Tibial artery (tissue), 4 donors: Measurements from ENCODE around the gene NGDN.

Source experiments
- DNase-seq, 2 donors: peaks; one replicate each; pipeline ENCODE4 v3.0.0-alpha.2; 2019
- H3K27ac ChIP-seq, 2 donors: fragments of 200-600 bp; sonication (generic) in 1 of 2; 1 replicate in 1 of 2; 2 replicates in 1 of 2; pipeline ENCODE4 v1.5.1; 2018 to 2019; ENCODE audit warnings: mild to moderate bottlenecking in 1 of 2
- H3K27me3 ChIP-seq, 2 donors: fragments of 200-600 bp; sonication (generic) in 1 of 2; one replicate each; pipeline versions ENCODE4 v1.5.1 to v1.6.0; 2016 to 2019
- H3K36me3 ChIP-seq, 3 donors: fragments of 200-600 bp; sonication (generic) in 2 of 3; one replicate each; pipeline ENCODE4 v1.5.1; 2016 to 2019; ENCODE audit warnings: mild to moderate bottlenecking in 2 of 3
- H3K4me1 ChIP-seq, 4 donors: fragments of 200-600 bp; sonication (generic) in 2 of 4; 1 replicate in 3 of 4; 2 replicates in 1 of 4; pipeline ENCODE4 v1.5.1; 2016 to 2019
- H3K4me3 ChIP-seq, 2 donors: fragments of 200-600 bp; sonication (generic) in 1 of 2; 1 replicate in 1 of 2; 2 replicates in 1 of 2; pipeline ENCODE4 v1.5.1; 2018 to 2019; ENCODE audit warnings: mild to moderate bottlenecking in 2 of 2
- H3K9me3 ChIP-seq, 3 donors: fragments of 200-600 bp; sonication (generic) in 1 of 3; one replicate each; pipeline ENCODE4 v1.5.1; 2016 to 2019
- CTCF ChIP-seq, 2 experiments: fragments of 200-600 bp in 1 of 2; fragments of 450-650 bp in 1 of 2; IDR thresholded peaks; one replicate each; pipeline ENCODE4 v1.5.1; 2017 to 2019; ENCODE audit warnings: antibody characterized with exemption in 2 of 2, mild to moderate bottlenecking in 1 of 2, moderate library complexity in 1 of 2
- intact Hi-C: fragments of 100-400 bp; cut with DNase I; formaldehyde crosslinking; loops from one replicate; pipeline ENCODE4 v1.15.0; 2023; ENCODE audit warnings: low total_unique reads

Gene NGDN

GRCh38 chr14:23514644-23514957 lies 45.1 kb downstream of the NGDN start:
- H3K4me1 ChIP-seq, result no peaks in the 10 kb centered on the region
- H3K27me3 ChIP-seq, result no peaks in the 10 kb centered on the region
- DNase-seq, result no peak
- no peak overlapping the region for H3K4me3 ChIP-seq
- no peaks in the 10 kb centered on the region for H3K9me3 ChIP-seq
- no peaks in the 10 kb centered on the region for H3K36me3 ChIP-seq
- H3K27ac ChIP-seq, result no peak overlapping the region
- no peak for TF ChIP-seq CTCF (IDR thresholded peaks at IDR 0.05)
- intact Hi-C loops, result no loop called here

DNA sequence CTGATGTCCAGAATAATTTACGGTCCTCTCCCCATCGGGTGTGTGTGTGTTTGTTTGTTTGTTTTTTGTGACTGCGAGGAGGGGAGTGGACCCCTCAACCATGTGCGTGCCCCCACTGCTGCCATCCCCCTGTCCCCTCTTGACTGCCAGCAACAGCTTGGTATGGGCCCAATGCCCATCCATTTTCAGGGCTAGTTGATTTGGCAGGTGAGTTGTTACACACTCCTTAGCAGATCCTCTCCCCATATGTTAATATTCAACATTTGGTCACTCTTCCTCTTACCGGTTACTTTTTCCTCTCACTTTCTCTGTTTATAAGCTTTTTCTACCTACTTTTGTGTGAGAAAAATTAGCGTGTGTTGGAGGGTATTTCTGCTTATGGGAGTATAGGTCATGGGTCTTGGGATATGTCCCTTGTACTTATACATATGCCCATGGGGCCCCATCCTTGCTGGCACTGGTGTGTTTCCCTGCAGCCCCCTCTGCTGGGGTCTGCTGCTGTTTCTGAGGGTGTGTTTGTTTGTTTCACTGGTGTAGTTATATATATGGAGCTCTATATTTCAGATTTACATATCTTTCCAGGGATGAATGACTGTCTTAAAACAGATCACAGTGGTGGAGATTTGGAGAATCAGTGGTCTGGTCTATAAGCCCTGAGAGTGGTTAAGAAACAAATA lies 48.3 kb downstream of the NGDN start:
- intact Hi-C loops, result no loop called here
- no peak for TF ChIP-seq CTCF (IDR thresholded peaks at IDR 0.05)
- H3K4me3 ChIP-seq, result no peak overlapping the region
- no peaks in the 10 kb centered on the region for H3K27me3 ChIP-seq
- H3K9me3 ChIP-seq, result no peaks in the 10 kb centered on the region
- DNase-seq, result no peak
- H3K27ac ChIP-seq, result no peak overlapping the region
- H3K4me1 ChIP-seq, result no peaks in the 10 kb centered on the region
- no peaks in the 10 kb centered on the region for H3K36me3 ChIP-seq

- Histone ChIP-seq H3K27ac (no peak overlapping the region), H3K9me3 (no peaks in the 10 kb centered on the region), H3K27me3 (no peaks in the 10 kb centered on the region), H3K4me3 (no peak overlapping the region), H3K36me3 (no peaks in the 10 kb centered on the region), H3K4me1 (no peaks in the 10 kb centered on the region)
- intact Hi-C loops, result no loop called here
- TF ChIP-seq CTCF (IDR thresholded peaks at IDR 0.05), result no peak
- no peak for DNase-seq
These were observed 49.2 kb downstream of the NGDN start for GRCh38 chr14:23518709-23519108.

DNA sequence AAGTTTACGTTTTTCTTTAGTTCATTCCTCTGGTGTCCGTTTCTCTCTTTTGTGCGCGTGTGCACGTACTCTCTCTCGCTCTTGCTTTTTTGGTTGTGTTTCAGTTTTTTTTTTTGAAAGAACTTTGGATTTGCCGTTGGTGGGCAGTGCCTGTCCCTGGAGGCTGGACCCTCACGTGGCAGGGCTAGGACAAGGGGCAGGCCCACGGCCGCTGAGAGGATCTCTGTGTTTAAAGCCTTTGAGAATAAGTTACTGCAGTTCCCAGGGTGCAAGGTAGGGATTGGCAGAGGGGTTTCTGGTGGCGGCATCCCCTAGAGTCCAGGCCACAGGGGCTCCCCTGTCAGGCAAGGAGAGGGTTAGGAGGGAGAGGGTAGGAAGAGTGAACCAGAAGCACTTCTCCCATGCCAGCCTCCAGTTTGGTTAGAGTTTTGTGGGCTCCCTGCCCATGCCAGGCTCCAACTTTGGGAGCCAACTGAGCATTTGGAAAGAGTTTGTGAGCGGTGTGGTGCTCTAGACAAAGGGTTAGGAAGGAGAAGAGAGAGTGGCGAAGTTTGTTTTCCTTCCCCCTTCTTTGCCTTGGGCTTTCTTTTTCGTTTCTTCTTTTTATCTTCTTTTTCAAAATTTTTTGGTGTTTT lies 51.5 kb downstream of the NGDN start:
- peaks cover 0 to 10% (median 0%) of the 10 kb centered on the region in 3 donors for H3K36me3 ChIP-seq
- H3K27me3 ChIP-seq, result no peaks in the 10 kb centered on the region
- H3K9me3 ChIP-seq, result no peaks in the 10 kb centered on the region
- TF ChIP-seq CTCF (IDR thresholded peaks at IDR 0.05), result no peak
- H3K27ac ChIP-seq, result no peak overlapping the region
- H3K4me3 ChIP-seq, result no peak overlapping the region
- intact Hi-C loops, result no loop called here
- no peaks in the 10 kb centered on the region for H3K4me1 ChIP-seq
- DNase-seq, result no peak

DNA sequence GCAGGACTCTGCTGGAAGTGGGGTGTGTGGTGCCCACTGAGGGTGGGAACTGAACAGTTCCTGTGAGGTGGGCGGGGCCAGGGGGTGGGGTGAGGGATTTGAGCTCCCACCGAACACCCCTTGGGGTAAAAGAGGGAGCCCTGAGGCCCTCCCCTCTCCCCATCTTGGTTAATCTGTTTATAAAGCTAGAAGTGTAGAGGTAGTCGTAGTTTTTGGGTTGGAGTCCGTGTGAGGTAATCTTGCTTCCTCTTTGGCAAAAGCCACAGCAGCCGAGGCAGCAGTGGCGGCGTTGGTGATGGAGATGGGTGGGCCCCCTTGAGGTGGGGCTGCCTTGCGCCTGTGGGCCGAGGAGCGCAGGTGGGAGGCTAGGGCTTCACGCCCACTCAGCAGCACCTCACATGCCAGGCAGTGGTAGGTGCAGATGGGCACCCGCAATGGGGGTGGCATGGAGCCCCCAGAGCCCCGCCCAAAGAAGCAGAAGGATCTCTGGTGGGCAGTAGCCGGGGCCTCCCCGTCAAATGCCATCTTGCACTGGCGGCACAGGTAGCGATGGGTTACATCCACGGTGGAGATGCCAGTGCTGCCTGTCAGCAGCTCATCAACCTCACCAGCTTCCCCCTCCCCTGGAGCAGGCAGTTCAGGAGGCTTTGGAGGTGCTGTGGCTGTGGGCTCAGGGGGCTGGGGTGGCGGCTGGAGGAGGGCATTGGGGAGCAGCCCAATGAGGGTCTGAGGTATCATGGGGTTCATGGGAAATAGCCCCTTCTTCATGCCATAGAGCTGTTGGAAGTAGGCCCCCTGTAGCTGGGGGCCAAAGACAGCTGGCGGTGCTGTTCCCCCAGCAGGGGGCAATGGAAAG lies 52.5 kb downstream of the NGDN start:
- TF ChIP-seq CTCF (IDR thresholded peaks at IDR 0.05), result no peak

More for the DNA sequence above, 52.5 kb downstream of the NGDN start:
- Histone ChIP-seq H3K27ac (no peak overlapping the region), H3K4me3 (no peak overlapping the region), H3K9me3 (no peaks in the 10 kb centered on the region), H3K27me3 (no peaks in the 10 kb centered on the region), H3K4me1 (no peaks in the 10 kb centered on the region), H3K36me3 (peaks cover 0 to 20% (median 0%) of the 10 kb centered on the region in 3 donors)
- intact Hi-C loops, result no loop called here
- no peak for DNase-seq
